ENCODE measurements around the gene OR10A3.

DNA sequence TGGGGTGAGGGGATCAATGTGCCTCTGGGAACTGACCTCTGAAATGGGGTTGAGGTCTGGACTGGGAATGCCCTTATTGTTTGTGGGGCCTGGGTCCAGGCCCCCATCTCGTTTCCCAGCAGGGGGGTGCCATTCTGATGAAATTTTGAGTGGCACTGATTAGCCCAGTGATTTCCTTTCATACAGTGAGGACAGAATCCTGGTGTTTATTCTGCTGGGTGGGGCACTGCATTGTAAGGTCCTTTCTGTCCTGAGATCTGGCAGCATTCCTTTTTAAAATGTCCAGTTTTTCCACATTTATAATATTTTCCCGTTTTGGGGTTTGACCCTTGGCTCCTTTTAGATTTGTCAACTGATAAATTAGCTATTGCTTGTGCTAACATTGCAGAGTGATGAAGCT, 37.6 kb downstream of the OR10A3 start:
- TF ChIP-seq, protein P1, sequence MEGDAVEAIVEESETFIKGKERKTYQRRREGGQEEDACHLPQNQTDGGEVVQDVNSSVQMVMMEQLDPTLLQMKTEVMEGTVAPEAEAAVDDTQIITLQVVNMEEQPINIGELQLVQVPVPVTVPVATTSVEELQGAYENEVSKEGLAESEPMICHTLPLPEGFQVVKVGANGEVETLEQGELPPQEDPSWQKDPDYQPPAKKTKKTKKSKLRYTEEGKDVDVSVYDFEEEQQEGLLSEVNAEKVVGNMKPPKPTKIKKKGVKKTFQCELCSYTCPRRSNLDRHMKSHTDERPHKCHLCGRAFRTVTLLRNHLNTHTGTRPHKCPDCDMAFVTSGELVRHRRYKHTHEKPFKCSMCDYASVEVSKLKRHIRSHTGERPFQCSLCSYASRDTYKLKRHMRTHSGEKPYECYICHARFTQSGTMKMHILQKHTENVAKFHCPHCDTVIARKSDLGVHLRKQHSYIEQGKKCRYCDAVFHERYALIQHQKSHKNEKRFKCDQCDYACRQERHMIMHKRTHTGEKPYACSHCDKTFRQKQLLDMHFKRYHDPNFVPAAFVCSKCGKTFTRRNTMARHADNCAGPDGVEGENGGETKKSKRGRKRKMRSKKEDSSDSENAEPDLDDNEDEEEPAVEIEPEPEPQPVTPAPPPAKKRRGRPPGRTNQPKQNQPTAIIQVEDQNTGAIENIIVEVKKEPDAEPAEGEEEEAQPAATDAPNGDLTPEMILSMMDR (IDR thresholded peaks at IDR 0.05; ENCODE audit: low read length) = no peak
- TF ChIP-seq EZH2phosphoT487 (IDR thresholded peaks at IDR 0.05; ENCODE audit: low read length) = no peak

Measured in MM.1S (cell line).